GM11168 (cell line): ENCODE results near the gene HNRNPCL4.
"Not testable (repeated sequence)": the region's sequence is repeated elsewhere in the genome, so short reads cannot be mapped to it uniquely, and the experiment has no call there.

Experiments
- in situ Hi-C: fragments of 300-500 bp; cut with MboI; formaldehyde crosslinking; loops from one replicate; pipeline ENCODE4 v1.12.0; 2022; ENCODE audit warnings: low sequenced_read_pairs; ENCODE audit not compliant: unreplicated experiment

HNRNPCL4 gene

DNA sequence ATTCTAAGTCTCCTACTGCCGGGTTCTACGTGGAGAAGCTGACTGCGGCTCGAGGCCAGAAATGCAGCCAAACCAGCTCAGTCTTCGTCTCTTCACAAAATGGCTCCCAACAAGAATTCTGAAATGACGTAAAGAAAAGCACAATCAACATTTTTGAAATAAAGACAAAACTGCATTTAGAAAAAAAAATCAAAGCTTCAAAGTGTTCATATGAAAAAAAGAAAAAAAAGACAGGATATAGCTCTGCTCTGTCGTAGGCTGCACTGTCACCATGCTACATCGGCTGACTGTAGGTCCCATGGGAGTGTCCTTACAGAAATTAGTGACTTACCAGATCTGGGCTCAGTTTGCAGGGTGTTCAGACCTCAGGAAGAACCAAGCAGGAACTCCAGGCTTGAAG lies at the start of gene HNRNPCL4:
TSS of gene HNRNPCL4 (minus strand) at position 101 of the 400 bp plus-strand sequence. CDS start 164 bp downstream, outside the sequence.
- in situ Hi-C loops = not testable (repeated sequence)

DNA sequence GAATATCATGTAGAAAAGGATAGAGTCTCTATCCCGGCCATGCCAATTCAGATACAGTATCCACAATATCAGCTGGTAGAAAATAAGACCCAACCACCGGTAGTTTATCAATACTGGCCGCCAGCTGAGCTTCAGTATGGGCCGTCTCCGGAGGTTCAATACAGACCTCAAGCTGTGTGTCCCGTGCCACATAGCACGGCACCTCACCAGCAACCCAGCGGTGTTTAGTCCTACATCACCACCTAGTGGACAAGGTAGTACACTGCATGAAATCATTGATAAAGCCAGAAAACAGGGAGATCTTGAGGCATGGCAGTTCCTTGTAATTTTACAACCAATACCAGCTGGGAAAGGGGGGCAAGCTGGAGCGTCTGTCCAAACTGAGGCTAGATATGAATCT lies 43.3 kb upstream of the HNRNPCL4 start:
- in situ Hi-C loops = not testable (repeated sequence)

- in situ Hi-C loops = not testable (repeated sequence)
Measured at GRCh38 chr1:13201309-13201708, 35.9 kb upstream of the HNRNPCL4 start, which contains the start of gene PRAMEF13. TSS of gene PRAMEF13 (minus strand) at chr1:13201409. CDS start at chr1:13199589, 1,820 bp downstream.

DNA sequence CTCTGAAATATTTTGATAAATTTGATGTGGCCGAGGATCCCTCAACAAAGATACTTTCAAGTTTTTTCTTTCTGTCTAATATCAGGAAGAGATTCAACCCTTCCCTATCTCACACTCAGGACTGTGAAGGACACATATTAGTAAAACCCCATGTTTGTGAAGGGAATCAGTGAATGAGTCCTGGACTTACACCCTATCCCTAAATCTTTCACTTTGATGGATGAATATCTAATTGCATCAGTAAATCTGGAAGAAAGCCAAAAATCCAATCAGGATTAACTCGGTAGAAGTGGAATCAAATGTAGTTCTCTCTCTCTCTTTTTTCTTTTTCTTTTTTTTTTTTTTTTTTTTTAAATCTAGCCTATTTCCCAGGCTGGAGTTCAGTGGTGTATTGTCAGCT lies 6.1 kb upstream of the HNRNPCL4 start, which contains the start of gene PRAMEF9:
TSS of gene PRAMEF9 (plus strand) at position 301 of the 400 bp plus-strand sequence. CDS start 3,433 bp downstream, outside the sequence.
- in situ Hi-C loops = not testable (repeated sequence)

DNA sequence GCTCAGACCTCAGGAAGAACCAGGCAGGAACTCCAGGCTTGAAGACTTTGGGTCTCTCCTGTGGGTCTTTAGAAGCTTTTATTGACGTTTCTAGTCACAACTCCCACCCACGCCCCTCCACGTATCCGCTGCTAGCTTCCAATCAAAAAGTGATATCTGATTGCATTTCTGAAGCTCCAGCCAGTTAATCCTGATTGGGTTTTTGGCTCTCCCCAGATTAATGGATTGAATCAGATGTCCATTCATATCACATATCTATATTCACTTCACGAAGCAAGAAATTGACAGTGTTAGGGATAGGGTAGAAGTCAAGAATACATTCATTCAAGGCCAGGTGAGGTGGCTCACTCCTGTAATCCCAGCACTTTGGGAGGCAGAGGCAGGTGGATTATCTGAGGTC lies 9.5 kb downstream of the HNRNPCL4 start, which contains the start of gene PRAMEF26:
TSS of gene PRAMEF26 (minus strand) at position 101 of the 400 bp plus-strand sequence. CDS start 2,914 bp downstream, outside the sequence.
- in situ Hi-C loops = not testable (repeated sequence)

DNA sequence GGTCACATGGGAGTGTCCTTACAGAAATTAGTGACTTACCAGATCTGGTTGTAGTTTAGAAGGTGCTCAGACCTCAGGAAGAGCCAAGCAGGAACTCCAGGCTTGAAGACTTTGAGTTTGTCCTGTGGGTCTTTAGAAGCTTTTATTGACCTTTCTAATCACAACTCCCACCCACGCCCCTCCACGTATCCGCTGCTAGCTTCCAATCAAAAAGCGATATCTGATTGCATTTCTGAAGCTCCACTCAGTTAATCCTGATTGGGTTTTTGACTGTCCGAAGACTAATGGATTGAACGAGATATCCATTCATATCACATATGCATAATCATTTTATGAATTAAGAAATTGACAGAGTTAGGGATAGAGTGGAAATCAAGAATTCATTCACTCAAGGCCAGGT lies 48.7 kb downstream of the HNRNPCL4 start, which contains the start of gene HNRNPCL2:
TSS of gene HNRNPCL2 (minus strand) at position 101 of the 400 bp plus-strand sequence. CDS start 454 bp downstream, outside the sequence.
- in situ Hi-C loops = loop anchor here (25.0 kb wide), 1 partner anchor 121 kb away; the partner anchor contains the start of gene PRAMEF18
